ENCODE results near the gene RINL.
"Not testable (repeated sequence)": the region's sequence is repeated elsewhere in the genome, so short reads cannot be mapped to it uniquely, and the experiment has no call there.

The RINL gene

GRCh38 chr19:38873400-38873799, 4.7 kb downstream of the RINL start:
- not testable (repeated sequence) for DNase-seq

GRCh38 chr19:38870612-38871011, 7.5 kb downstream of the RINL start:
- no peak for DNase-seq

GRCh38 chr19:38869836-38870607, 8.1 kb downstream of the RINL start:
- DNase-seq: peak; percentile 87

GRCh38 chr19:38869160-38869835, 8.8 kb downstream of the RINL start:
- DNase-seq: no peak

GRCh38 chr19:38868551-38868950, 9.5 kb downstream of the RINL start:
- DNase-seq: no peak

GRCh38 chr19:38867171-38867780, 10.8 kb downstream of the RINL start:
- DNase-seq: no peak

- DNase-seq: peak; percentile 50
Measured at GRCh38 chr19:38862321-38863059, 15.6 kb downstream of the RINL start.

GRCh38 chr19:38861368-38861767, 16.7 kb downstream of the RINL start:
- no peak for DNase-seq

GRCh38 chr19:38859631-38860204, 18.4 kb downstream of the RINL start:
- DNase-seq: not testable (repeated sequence)

GRCh38 chr19:38856813-38857212, 21.3 kb downstream of the RINL start:
- no peak for DNase-seq

- not testable (repeated sequence) for DNase-seq
Measured at GRCh38 chr19:38855751-38856150, 22.3 kb downstream of the RINL start.

- not testable (repeated sequence) for DNase-seq
Measured at GRCh38 chr19:38854961-38855360, 23.1 kb downstream of the RINL start.

- DNase-seq: no peak
Measured at GRCh38 chr19:38853214-38853613, 24.9 kb downstream of the RINL start.

- DNase-seq: peak; percentile 74
Measured at GRCh38 chr19:38852231-38853044, 25.6 kb downstream of the RINL start.

- peak; percentile 97 for DNase-seq
Measured at GRCh38 chr19:38851622-38852230, 26.3 kb downstream of the RINL start.

GRCh38 chr19:38850976-38851621, 27.0 kb downstream of the RINL start:
- peak; percentile 77 for DNase-seq

- DNase-seq: no peak
Measured at GRCh38 chr19:38850436-38850975, 27.6 kb downstream of the RINL start.

GRCh38 chr19:38849860-38850435, 28.1 kb downstream of the RINL start, which contains the start of gene HNRNPL:
Gene HNRNPL (minus strand): TSS chr19:38849986. CDS start chr19:38849966, 20 bp downstream.
- peak; percentile 100 for DNase-seq

- peak; percentile 98 for DNase-seq
Measured at GRCh38 chr19:38849147-38849859, 28.8 kb downstream of the RINL start.
